ENCODE data around the gene ADAD2. TPM values are rescaled to one million over a fixed set of nuclear protein-coding genes. Genes with fewer than 3 reads are reported as not detected.

ADAD2 gene
- total and polyA plus RNA-seq, 9 of the 15 experiments (the other 6 are each of a cell fraction or from before 2014, with no cell fraction given) = 0.07 TPM; not detected in 8

DNA sequence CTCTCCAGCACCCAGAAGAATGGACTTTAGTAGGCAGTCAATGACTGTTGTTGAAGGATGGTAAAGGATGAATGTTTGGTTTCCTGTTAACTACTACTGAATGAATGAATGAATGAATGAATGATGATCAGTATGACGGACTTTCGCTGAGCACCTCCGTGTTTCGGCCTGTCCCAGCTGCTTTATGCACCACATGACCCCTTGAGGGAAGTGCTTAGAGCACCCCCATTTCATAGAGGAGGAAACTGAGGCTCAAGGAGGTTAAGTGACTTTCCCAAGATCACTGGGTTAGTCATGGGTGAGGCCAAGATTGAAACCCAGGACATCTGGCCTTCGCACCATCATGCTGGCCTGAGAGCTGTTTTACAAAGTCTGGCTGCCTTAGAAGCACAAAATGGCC is 42.0 kb downstream of the ADAD2 start:
- CTCF ChIA-PET (ENCODE audit: low intra/inter-chr PET ratio) = no interaction called here
- POLR2A ChIA-PET = no interaction called here
- TF ChIP-seq CXXC5 (CRISPR knock-in tag; IDR thresholded peaks at IDR 0.05) (no peak), GABPA (tag; conservative IDR thresholded peaks at IDR 0.05; ENCODE audit: low read depth) (no peak), POLR2AphosphoS2 (IDR thresholded peaks at IDR 0.05; ENCODE audit: low read length) (no peak), RBM25 (IDR thresholded peaks at IDR 0.05; ENCODE audit: low read depth, low read length, severe bottlenecking) (peak; percentile 61), CREB3 (tag; conservative IDR thresholded peaks at IDR 0.05; ENCODE audit: low read depth) (no peak), SAFB (IDR thresholded peaks at IDR 0.05; ENCODE audit: borderline replicate concordance, low read depth, low read length) (no peak), ZNF224 (CRISPR knock-in tag; IDR thresholded peaks at IDR 0.05) (no peak), ZNF785 (CRISPR knock-in tag; IDR thresholded peaks at IDR 0.05) (no peak), ZNF24 (IDR thresholded peaks at IDR 0.05) (peak; percentile 97), U2AF1 (optimal IDR thresholded peaks at IDR 0.05; ENCODE audit: low read depth, low read length) (no peak), SIN3B (IDR thresholded peaks at IDR 0.05; ENCODE audit: low read depth) (no peak), POLR2A (conservative IDR thresholded peaks at IDR 0.05) (no peak), ESRRA (IDR thresholded peaks at IDR 0.05; ENCODE audit: borderline replicate concordance, low read depth) (peak; percentile 58), MED1 (CRISPR knock-in tag; IDR thresholded peaks at IDR 0.05; ENCODE audit: borderline replicate concordance) (no peak), NCOA6 (IDR thresholded peaks at IDR 0.05) (no peak), POLR3A (IDR thresholded peaks at IDR 0.05; ENCODE audit: borderline replicate concordance, extremely low read depth, insufficient read depth, insufficient read length) (no peak), KLF6 (CRISPR knock-in tag; IDR thresholded peaks at IDR 0.05; ENCODE audit: borderline replicate concordance) (no peak)

More for the DNA sequence above, 42.0 kb downstream of the ADAD2 start:
- Histone ChIP-seq H3K79me2 (ENCODE audit: control insufficient read depth, insufficient read depth, low read length) (no peaks in the 10 kb centered on the region), H4K20me1 (replicated peaks; ENCODE audit: control insufficient read depth, insufficient read depth, low read length) (peaks cover 13% of the 10 kb centered on the region; the same call in 1 of the 2 replicates), H3K9ac (ENCODE audit: insufficient read depth in 1 of 2, low read depth in 2 of 2, low read length in 2 of 2) (no peak overlapping the region), H3K27me3 (ENCODE audit: control insufficient read depth in 2 of 2, insufficient read depth in 2 of 2, low read length in 2 of 2) (peaks cover 37 to 62% of the 10 kb centered on the region in 2 experiments), H3K4me2 (ENCODE audit: insufficient read depth, low read length) (no peak overlapping the region), H3K27ac (ENCODE audit: extremely low read depth, low read depth, low read length) (no peak overlapping the region), H2AFZ (ENCODE audit: low read depth, low read length) (no peak overlapping the region), H3K4me1 (replicated peaks in 1 of 2; ENCODE audit: control insufficient read depth in 2 of 2, insufficient read depth in 2 of 2, low read length in 2 of 2) (peaks cover 8 to 21% of the 10 kb centered on the region in 2 experiments), H3K4me3 (no peak overlapping the region), H3K9me1 (ENCODE audit: control insufficient read depth, insufficient read depth, low read length) (no peaks in the 10 kb centered on the region), H3K9me3 (replicated peaks; ENCODE audit: control insufficient read depth, insufficient read depth, low read depth, low read length) (no peaks in the 10 kb centered on the region), H3K36me3 (ENCODE audit: control insufficient read depth, insufficient read depth, low read length) (no peaks in the 10 kb centered on the region)
- DNase-seq (ENCODE audit: extremely low read depth in 1 of 4, low spot score in 3 of 4) = no peak
- FAIRE-seq = no peak
- intact Hi-C loops (cut with micrococcal nuclease) (no loop called here), in situ Hi-C loops (cut with MboI) (no loop called here)
- WGBS (ENCODE audit: insufficient coverage, low coverage, missing lambda C conversion rate) = 3% methylated on average over 5 of the region's 5 CpGs
- no peak for ATAC-seq
- BruUV-seq (replicated peaks) = no TSS peak

All from K562 (cell line).